ENCODE results near the gene NPFFR2. TPM values are rescaled to one million over a fixed set of nuclear protein-coding genes. Genes with fewer than 3 reads are reported as not detected.
"Not testable (repeated sequence)": the region's sequence is repeated elsewhere in the genome, so short reads cannot be mapped to it uniquely, and the experiment has no call there.

NPFFR2 gene
- total RNA-seq, 4 donors from 2014 or later = not detected

DNA sequence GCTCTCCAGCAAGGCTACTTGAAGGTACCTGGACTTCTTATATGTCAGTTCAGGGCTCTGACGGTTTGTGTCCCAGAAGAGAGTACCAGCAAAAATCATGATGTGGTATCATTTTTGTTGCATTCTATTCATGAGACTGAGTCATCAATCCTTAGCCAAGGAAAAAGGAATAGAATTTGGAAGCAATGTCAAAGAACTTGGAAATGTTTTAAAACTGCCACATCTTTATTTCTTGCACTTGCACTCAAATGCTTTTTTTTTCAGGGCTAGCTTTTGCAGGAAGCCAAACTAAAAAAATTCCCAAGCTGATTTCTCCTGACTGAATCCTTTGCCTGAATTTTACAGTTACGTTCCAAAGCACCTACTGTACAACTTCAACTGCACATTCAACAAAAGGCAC, 112.4 kb downstream of the NPFFR2 start:
- Histone ChIP-seq H3K27ac (no peak overlapping the region), H3K9me3 (no peaks in the 10 kb centered on the region), H3K27me3 (no peaks in the 10 kb centered on the region), H3K4me3 (no peak overlapping the region), H3K4me1 (no peaks in the 10 kb centered on the region), H3K36me3 (no peaks in the 10 kb centered on the region)
- TF ChIP-seq POLR2A (IDR thresholded peaks at IDR 0.05) = no peak
- TF ChIP-seq, protein P1, sequence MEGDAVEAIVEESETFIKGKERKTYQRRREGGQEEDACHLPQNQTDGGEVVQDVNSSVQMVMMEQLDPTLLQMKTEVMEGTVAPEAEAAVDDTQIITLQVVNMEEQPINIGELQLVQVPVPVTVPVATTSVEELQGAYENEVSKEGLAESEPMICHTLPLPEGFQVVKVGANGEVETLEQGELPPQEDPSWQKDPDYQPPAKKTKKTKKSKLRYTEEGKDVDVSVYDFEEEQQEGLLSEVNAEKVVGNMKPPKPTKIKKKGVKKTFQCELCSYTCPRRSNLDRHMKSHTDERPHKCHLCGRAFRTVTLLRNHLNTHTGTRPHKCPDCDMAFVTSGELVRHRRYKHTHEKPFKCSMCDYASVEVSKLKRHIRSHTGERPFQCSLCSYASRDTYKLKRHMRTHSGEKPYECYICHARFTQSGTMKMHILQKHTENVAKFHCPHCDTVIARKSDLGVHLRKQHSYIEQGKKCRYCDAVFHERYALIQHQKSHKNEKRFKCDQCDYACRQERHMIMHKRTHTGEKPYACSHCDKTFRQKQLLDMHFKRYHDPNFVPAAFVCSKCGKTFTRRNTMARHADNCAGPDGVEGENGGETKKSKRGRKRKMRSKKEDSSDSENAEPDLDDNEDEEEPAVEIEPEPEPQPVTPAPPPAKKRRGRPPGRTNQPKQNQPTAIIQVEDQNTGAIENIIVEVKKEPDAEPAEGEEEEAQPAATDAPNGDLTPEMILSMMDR (IDR thresholded peaks at IDR 0.05 in 4 of 5, conservative IDR thresholded peaks at IDR 0.05 in 1 of 5) = no peak
- DNase-seq (no peak), ATAC-seq (no peak)
- in situ Hi-C loops (cut with MboI; ENCODE audit: low sequenced_read_pairs in 4 of 4) (no loop called here), intact Hi-C loops (cut with DNase I; ENCODE audit: low total_unique reads) (no loop called here)

DNA sequence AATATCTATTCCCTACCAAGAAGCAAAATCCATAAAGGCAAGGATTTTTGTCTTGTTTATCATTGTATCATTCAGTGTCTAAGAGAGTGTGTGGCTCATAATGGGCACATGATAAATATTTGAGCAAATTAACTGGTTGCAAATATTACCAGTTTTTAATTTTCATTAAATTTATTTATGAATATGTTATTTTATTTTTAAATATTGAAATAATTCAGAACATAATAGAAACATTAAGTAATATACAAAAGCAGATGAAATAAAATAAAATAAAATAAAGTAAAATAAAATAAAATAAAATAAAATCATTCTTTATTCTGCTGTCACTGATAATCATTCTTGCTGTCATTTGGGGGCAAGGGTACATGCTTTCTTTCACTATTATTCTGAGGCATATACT, 120.9 kb downstream of the NPFFR2 start:
- Histone ChIP-seq H3K27me3 (no peaks in the 10 kb centered on the region), H3K4me1 (no peaks in the 10 kb centered on the region), H3K4me3 (no peak overlapping the region), H3K9me3 (no peaks in the 10 kb centered on the region), H3K36me3 (no peaks in the 10 kb centered on the region), H3K27ac (no peak overlapping the region)
- intact Hi-C loops (cut with DNase I; ENCODE audit: low total_unique reads) = no loop called here
- DNase-seq = no peak
- in situ Hi-C loops (cut with MboI; ENCODE audit: low sequenced_read_pairs in 4 of 4) = no loop called here
- TF ChIP-seq, protein P1 (IDR thresholded peaks at IDR 0.05 in 4 of 5, conservative IDR thresholded peaks at IDR 0.05 in 1 of 5) = no peak
- ATAC-seq = no peak

DNA sequence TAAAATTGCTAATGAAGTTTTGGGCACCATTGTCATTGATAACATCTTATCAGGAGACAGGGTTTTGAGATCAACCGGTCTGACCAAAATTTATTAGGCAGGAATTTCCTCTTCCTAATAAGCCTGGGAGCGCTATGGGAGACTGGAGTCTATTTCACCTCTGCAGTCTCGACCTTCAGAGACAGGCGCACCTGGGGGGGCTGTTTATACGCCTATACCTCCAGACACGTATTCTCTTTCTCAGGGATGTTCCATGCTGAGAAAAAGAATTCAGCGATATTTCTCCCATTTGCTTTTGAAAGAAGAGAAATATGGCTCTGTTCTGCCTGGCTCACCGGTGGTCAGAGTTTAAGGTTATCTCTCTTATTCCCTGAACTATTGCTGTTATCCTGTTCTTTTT, 121.8 kb downstream of the NPFFR2 start:
- not testable (repeated sequence) for H3K4me1 ChIP-seq, H3K36me3 ChIP-seq

DNA sequence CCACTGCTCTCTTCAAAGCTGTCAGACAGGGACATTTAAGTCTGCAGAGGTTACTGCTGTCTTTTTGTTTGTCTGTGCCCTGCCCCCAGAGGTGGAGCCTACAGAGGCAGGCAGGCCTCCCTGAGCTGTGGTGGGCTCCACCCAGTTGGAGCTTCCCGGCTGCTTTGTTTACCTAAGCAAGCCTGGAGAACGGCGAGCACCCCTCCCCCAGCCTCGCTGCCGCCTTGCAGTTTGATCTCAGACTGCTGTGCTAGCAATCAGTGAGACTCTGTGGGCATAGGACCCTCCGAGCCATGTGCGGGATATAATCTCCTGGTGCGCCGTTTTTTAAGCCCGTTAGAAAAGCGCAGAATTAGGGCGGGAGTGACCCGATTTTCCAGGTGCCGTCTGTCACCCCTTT, 137.5 kb downstream of the NPFFR2 start:
- DNase-seq; H3K4me1 ChIP-seq; H3K4me3 ChIP-seq; H3K9me3 ChIP-seq; ATAC-seq; intact Hi-C loops (cut with DNase I; ENCODE audit: low total_unique reads); in situ Hi-C loops (cut with MboI; ENCODE audit: low sequenced_read_pairs in 4 of 4); H3K27me3 ChIP-seq; H3K27ac ChIP-seq; H3K36me3 ChIP-seq: not testable (repeated sequence)

More for the DNA sequence above, 121.8 kb downstream of the NPFFR2 start:
- intact Hi-C loops (cut with DNase I; ENCODE audit: low total_unique reads); H3K27ac ChIP-seq; H3K27me3 ChIP-seq; H3K9me3 ChIP-seq; ATAC-seq; DNase-seq; in situ Hi-C loops (cut with MboI; ENCODE audit: low sequenced_read_pairs in 4 of 4); H3K4me3 ChIP-seq: not testable (repeated sequence)

DNA sequence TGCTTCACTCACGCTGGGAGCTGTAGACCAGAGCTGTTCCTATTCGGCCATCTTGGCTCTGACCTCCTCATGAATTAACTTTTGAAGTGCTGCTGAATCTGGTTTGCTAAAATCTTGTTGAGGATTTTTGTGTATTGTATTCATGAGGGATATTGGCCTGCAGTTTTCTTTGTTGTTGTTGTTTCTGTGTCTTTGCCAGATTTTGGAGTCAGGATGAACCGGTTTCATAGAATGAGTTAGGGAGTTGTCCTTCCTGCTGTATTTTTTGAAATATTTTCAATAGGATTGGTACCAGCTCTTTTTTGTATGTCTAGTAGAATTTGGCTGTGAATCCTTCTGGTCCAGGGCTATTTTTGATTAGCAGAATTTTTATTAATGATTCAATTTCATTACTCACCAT, 138.1 kb downstream of the NPFFR2 start:
- TF ChIP-seq POLR2A (IDR thresholded peaks at IDR 0.05) = no peak
- TF ChIP-seq, protein P1 (IDR thresholded peaks at IDR 0.05 in 4 of 5, conservative IDR thresholded peaks at IDR 0.05 in 1 of 5) = no peak
- DNase-seq (no peak), ATAC-seq (no peak)
- Histone ChIP-seq H3K4me1 (no peaks in the 10 kb centered on the region), H3K27me3 (no peaks in the 10 kb centered on the region), H3K4me3 (no peak overlapping the region), H3K27ac (no peak overlapping the region), H3K9me3 (no peaks in the 10 kb centered on the region), H3K36me3 (no peaks in the 10 kb centered on the region)
- intact Hi-C loops (cut with DNase I; ENCODE audit: low total_unique reads) (no loop called here), in situ Hi-C loops (cut with MboI; ENCODE audit: low sequenced_read_pairs in 4 of 4) (no loop called here)

DNA sequence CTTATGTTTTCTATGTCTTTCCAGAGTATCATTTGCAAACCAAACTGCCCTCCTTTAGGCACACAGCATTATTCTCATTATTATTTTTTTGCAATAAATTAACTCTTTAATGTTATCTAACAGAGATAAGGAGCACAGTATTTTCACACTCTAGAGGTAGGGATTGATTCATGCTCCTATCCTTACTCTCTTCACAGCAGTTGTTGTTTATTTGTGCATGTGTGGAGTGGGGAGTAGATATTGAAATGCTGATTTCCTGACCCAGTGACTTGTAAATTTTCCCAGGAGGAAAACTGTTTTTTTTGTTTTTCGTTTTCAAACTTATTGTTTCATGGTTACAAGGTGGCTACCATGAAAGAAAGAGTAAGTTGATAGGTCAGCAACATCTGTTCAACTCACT, 140.0 kb downstream of the NPFFR2 start:
- Histone ChIP-seq H3K36me3 (no peaks in the 10 kb centered on the region), H3K27ac (no peak overlapping the region), H3K27me3 (no peaks in the 10 kb centered on the region), H3K4me1 (no peaks in the 10 kb centered on the region), H3K4me3 (no peak overlapping the region), H3K9me3 (no peaks in the 10 kb centered on the region)
- in situ Hi-C loops (cut with MboI; ENCODE audit: low sequenced_read_pairs in 4 of 4) (no loop called here), intact Hi-C loops (cut with DNase I; ENCODE audit: low total_unique reads) (no loop called here)
- TF ChIP-seq POLR2A (IDR thresholded peaks at IDR 0.05) = no peak
- TF ChIP-seq, protein P1 (IDR thresholded peaks at IDR 0.05 in 4 of 5, conservative IDR thresholded peaks at IDR 0.05 in 1 of 5) = no peak
- DNase-seq (no peak), ATAC-seq (no peak)
